Measurements from ENCODE around the gene TEN1.

- no peak for TF ChIP-seq CTCF (IDR thresholded peaks at IDR 0.05 in 8 of 11, conservative IDR thresholded peaks at IDR 0.05 in 3 of 11)
- no peak for TF ChIP-seq POLR2A (IDR thresholded peaks at IDR 0.05)
These were observed 36.6 kb upstream of the TEN1 start for GRCh38 chr17:75942473-75942872.
